Smooth muscle cell (in vitro differentiated cells): ENCODE results near the gene CLEC11A. TPM values are rescaled to one million over a fixed set of nuclear protein-coding genes. Genes with fewer than 3 reads are reported as not detected.

ENCODE experiments used
- DNase-seq: peaks from one replicate; lab custom pipeline; 2025; ENCODE audit not compliant: unreplicated experiment; lab: John Stamatoyannopoulos, UW
- H2AFZ ChIP-seq: fragments of 200-600 bp; sonication (generic); 2 replicates; pipeline ENCODE4 v1.6.0; 2016; ENCODE audit warnings: antibody characterized with exemption, low read depth, mild to moderate bottlenecking
- H3F3A ChIP-seq: fragments of 200-600 bp; sonication (generic); 2 replicates; pipeline ENCODE4 v1.6.0; 2017; ENCODE audit warnings: antibody characterized with exemption, low read depth
- H3K27ac ChIP-seq: fragments of 200-600 bp; sonication (generic); 2 replicates; pipeline ENCODE4 v1.5.1; 2016; ENCODE audit warnings: low read depth, mild to moderate bottlenecking
- H3K27me3 ChIP-seq: fragments of 200-600 bp; sonication (generic); 2 replicates; pipeline ENCODE4 v1.6.1; 2016; ENCODE audit warnings: low read depth, mild to moderate bottlenecking
- H3K36me3 ChIP-seq: fragments of 200-600 bp; sonication (generic); 2 replicates; pipeline ENCODE4 v1.5.1; 2016; ENCODE audit warnings: low read depth
- H3K4me1 ChIP-seq: fragments of 200-600 bp; sonication (generic); 2 replicates; pipeline ENCODE4 v1.5.1; 2016; ENCODE audit warnings: low read depth
- H3K4me2 ChIP-seq: fragments of 200-600 bp; sonication (generic); 2 replicates; pipeline ENCODE4 v1.6.0; 2016; ENCODE audit warnings: mild to moderate bottlenecking
- H3K4me3 ChIP-seq: fragments of 200-600 bp; sonication (generic); 2 replicates; pipeline ENCODE4 v1.5.1; 2016; ENCODE audit warnings: mild to moderate bottlenecking
- H3K79me2 ChIP-seq: fragments of 200-600 bp; sonication (generic); 2 replicates; pipeline ENCODE4 v1.6.0; 2016; ENCODE audit warnings: low read depth, mild to moderate bottlenecking
- H3K9ac ChIP-seq: fragments of 200-600 bp; sonication (generic); 2 replicates; pipeline ENCODE4 v1.6.0; 2016; ENCODE audit warnings: low read depth
- H3K9me3 ChIP-seq: fragments of 200-600 bp; sonication (generic); replicated peaks from 2 replicates; pipeline ENCODE4 v1.5.1; 2016; ENCODE audit warnings: low read depth
- H4K20me1 ChIP-seq: fragments of 200-600 bp; sonication (generic); 2 replicates; pipeline ENCODE4 v1.6.0; 2016; ENCODE audit warnings: low read depth
- WGBS: methylation state at CpG from one replicate; pipeline ENCODE4 v1.1.7; 2016; ENCODE audit warnings: low lambda C conversion rate; 5-methylcytosine and 5-hydroxymethylcytosine counted together
- polyA plus RNA-seq: library from polyadenylated mRNA; unstranded; fragments of >200 nt; fragmentation: Nextera tagmentation; extraction: Ambion mirVana; gene quantifications from 2 replicates; pipeline ENCODE4 v1.2.1, GENCODE V29; 2016
- total RNA-seq: library from RNA; depleted of rRNA; stranded (reverse); fragments of >200 nt; gene quantifications from 2 replicates; pipeline ENCODE4 v1.2.3, GENCODE V29; 2014
- TF ChIP-seq, protein P1 (sequence below): fragments of 200-600 bp; sonication (generic); IDR thresholded peaks from 2 replicates; pipeline ENCODE4 v1.5.1; 2017; ENCODE audit warnings: borderline replicate concordance, mild to moderate bottlenecking, antibody characterized with exemption; ENCODE audit not compliant: insufficient read depth, poor library complexity, severe bottlenecking

The CLEC11A gene
- total and polyA plus RNA-seq, 2 experiments from 2014 or later = 48.3 to 155 TPM

DNA sequence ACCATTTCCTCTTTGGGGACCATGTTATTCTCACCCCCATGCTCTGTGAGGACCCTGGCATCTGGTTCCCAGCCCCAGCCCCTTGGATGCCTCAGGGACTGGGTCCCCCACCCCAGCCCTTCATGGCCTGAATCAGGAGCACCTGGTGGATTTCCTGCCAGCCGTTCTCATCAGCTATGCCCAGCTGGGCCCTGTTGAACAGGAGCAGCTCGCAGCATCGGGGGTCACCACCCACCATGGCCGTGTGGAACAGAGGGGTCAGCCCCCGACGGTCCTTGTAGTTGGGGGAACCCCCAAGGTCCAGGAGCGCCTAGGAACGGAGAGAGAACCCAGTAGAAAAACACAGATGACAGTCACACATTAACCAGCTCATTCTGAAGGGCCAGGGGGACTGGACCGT lies 11.4 kb upstream of the CLEC11A start:
- TF ChIP-seq, protein P1, sequence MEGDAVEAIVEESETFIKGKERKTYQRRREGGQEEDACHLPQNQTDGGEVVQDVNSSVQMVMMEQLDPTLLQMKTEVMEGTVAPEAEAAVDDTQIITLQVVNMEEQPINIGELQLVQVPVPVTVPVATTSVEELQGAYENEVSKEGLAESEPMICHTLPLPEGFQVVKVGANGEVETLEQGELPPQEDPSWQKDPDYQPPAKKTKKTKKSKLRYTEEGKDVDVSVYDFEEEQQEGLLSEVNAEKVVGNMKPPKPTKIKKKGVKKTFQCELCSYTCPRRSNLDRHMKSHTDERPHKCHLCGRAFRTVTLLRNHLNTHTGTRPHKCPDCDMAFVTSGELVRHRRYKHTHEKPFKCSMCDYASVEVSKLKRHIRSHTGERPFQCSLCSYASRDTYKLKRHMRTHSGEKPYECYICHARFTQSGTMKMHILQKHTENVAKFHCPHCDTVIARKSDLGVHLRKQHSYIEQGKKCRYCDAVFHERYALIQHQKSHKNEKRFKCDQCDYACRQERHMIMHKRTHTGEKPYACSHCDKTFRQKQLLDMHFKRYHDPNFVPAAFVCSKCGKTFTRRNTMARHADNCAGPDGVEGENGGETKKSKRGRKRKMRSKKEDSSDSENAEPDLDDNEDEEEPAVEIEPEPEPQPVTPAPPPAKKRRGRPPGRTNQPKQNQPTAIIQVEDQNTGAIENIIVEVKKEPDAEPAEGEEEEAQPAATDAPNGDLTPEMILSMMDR = no peak
- Histone ChIP-seq H3K79me2 (no peaks in the 10 kb centered on the region), H3K9ac (no peak overlapping the region), H3K4me2 (no peak overlapping the region), H3K27me3 (no peaks in the 10 kb centered on the region), H3K4me3 (no peak overlapping the region), H3K4me1 (no peaks in the 10 kb centered on the region), H4K20me1 (no peaks in the 10 kb centered on the region), H3K36me3 (no peaks in the 10 kb centered on the region), H3K27ac (no peak overlapping the region), H3K9me3 (no peaks in the 10 kb centered on the region), H2AFZ (no peak overlapping the region), H3F3A (no peaks in the 10 kb centered on the region)
- 90% methylated on average over 9 of the region's 9 CpGs for WGBS
- DNase-seq = no peak

DNA sequence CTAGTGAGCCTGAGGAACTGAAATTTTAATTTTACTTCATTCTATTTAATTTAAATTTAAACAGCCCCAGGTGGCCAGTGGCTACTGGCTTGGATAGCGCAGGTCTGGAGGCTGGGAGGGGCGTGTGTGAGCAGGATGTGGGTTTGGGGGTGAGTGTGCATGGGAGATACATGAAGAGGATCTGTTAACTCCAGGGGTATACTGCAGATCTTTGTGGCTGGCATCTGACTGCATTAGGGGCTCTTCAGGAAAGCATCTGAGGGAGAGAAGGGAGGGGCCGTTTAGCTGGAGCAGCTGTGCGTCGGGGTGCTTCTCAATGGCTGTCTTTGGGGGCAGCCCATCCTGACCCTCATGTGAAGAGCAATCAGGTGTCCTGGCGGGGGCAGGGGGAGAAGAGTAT lies 10.3 kb upstream of the CLEC11A start:
- Histone ChIP-seq H3K4me1 (peaks cover 1% of the 10 kb centered on the region), H4K20me1 (no peaks in the 10 kb centered on the region), H3K9me3 (no peaks in the 10 kb centered on the region), H3F3A (no peaks in the 10 kb centered on the region), H2AFZ (no peak overlapping the region), H3K9ac (no peak overlapping the region), H3K27me3 (no peaks in the 10 kb centered on the region), H3K79me2 (no peaks in the 10 kb centered on the region), H3K27ac (no peak overlapping the region), H3K4me2 (no peak overlapping the region), H3K36me3 (no peaks in the 10 kb centered on the region), H3K4me3 (no peak overlapping the region)
- 87% methylated on average over 6 of the region's 6 CpGs for WGBS
- DNase-seq = no peak
- TF ChIP-seq, protein P1 = no peak

DNA sequence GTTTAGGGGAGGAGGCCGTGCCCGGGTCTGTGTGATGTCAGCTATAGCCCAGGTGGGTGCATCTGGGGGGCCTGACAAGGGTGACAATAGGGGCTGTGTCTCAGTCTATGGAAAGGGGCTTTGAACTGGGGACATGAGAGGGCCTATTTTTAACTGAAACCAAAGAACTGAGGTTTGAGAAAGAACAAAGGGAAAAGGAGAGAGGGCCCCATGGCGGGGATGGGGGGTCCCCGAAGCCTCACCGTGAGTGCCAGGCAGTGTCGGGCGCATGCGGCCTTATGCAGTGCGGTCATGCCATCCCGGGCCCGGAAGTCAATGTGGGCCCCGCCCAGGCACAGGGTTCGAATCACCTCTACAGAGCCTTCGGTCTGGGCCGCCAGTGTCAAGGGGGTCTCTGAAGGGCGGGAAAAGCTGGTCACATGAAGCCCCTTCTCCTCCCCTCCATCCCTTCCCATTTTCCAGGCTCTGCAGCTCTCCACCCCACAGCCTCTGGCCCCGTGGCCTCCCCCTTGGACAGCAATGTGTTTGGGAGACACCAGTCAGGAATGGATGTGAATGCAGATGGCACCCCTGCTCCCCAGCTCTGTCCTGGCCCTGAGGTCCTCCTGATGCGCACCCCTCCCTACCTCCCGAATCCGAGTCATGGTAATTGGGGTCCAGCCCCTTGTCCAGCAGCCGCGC lies 9.5 kb upstream of the CLEC11A start:
- Histone ChIP-seq H3K27ac (no peak overlapping the region), H3K27me3 (peaks cover 5% of the 10 kb centered on the region), H3K4me2 (no peak overlapping the region), H3K4me3 (no peak overlapping the region), H3K36me3 (no peaks in the 10 kb centered on the region), H3K4me1 (peaks cover 7% of the 10 kb centered on the region), H3K79me2 (no peaks in the 10 kb centered on the region), H3F3A (no peaks in the 10 kb centered on the region), H3K9me3 (no peaks in the 10 kb centered on the region), H2AFZ (no peak overlapping the region), H3K9ac (no peak overlapping the region), H4K20me1 (no peaks in the 10 kb centered on the region)
- 93% methylated on average over 22 of the region's 22 CpGs for WGBS
- TF ChIP-seq, protein P1 = no peak
- DNase-seq = no peak
